ENCODE data around the gene CHD2.
"Not testable (repeated sequence)": the region's sequence is repeated elsewhere in the genome, so short reads cannot be mapped to it uniquely, and the experiment has no call there.

Gene CHD2

DNA sequence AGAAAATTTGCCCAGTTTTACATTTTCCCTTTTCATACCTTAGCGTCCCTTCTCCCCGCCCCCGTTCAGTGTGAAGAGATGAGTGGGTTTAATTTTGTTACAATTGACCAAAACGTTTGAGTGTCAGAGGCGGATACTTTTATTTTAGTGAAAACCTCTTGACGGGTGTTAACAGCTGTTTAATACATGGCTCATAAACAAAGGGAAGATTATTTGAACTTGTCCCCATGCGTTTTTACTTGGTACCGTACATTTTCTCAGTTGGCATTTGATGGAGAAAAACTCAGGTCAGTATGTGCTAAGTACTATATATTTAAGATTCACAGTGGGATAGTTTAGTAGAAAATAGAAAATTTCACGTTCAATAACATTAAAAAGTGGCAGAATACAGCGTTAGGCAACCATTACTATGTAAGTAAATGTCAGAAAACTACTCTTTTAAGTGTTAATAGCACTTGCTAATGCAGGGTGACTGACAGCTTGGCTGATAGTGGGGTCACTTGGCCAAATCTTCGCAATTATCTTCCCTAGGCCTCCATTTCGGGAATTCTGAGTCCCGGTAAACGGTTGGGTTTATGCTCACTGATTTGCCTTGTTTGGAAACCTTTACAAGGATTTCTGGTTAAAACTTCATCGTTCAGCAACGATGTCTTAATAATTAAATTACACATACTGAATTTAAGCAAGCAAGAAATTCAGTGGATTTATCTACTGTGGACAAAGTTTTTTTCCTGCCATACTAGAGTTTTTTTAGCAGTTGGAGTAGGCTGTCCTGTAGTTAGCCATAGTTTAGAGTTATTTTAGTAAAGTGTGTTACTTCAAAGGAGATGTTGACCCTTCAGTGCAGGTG is 4.8 kb downstream of the CHD2 start:
- in situ Hi-C loops (cut with MboI; ENCODE audit: low sequenced_read_pairs), result loop anchor here (5.0 kb wide), 1 partner anchor 103 kb away; no protein-coding TSS in a partner anchor

GRCh38 chr15:92906020-92906419 is 5.9 kb downstream of the CHD2 start:
- in situ Hi-C loops (cut with MboI; ENCODE audit: low sequenced_read_pairs), result loop anchor here (5.0 kb wide), 1 partner anchor 104 kb away; no protein-coding TSS in a partner anchor

DNA sequence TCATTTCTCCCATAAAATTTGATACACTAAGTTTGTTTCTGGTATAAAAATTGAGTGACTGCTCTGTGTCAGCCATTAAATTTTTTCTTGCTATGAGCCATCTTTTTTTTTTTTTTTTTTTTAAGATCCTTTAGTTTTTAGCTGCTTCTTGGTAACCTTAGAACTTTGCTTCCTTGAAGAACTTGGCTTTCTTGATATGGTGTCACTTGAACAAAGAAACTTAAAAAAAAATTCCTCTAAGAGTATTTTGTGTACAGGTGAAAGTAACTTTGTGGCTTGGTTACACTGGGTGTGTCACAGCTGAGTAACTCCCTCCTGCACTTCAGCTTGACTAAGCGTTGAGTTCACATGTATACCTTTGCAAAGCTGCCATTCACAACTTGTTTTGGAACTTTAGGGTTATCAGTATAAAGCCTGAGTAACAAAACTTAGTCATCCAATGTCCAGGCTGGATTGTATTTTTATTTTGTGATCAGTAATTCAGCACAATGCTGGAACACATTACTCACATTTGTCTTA is 6.5 kb downstream of the CHD2 start:
- in situ Hi-C loops (cut with MboI; ENCODE audit: low sequenced_read_pairs), result loop anchor here (5.0 kb wide), 1 partner anchor 104 kb away; no protein-coding TSS in a partner anchor

GRCh38 chr15:92907229-92907628 is 7.1 kb downstream of the CHD2 start:
- in situ Hi-C loops (cut with MboI; ENCODE audit: low sequenced_read_pairs), result loop anchor here (5.0 kb wide), 1 partner anchor 105 kb away; no protein-coding TSS in a partner anchor

DNA sequence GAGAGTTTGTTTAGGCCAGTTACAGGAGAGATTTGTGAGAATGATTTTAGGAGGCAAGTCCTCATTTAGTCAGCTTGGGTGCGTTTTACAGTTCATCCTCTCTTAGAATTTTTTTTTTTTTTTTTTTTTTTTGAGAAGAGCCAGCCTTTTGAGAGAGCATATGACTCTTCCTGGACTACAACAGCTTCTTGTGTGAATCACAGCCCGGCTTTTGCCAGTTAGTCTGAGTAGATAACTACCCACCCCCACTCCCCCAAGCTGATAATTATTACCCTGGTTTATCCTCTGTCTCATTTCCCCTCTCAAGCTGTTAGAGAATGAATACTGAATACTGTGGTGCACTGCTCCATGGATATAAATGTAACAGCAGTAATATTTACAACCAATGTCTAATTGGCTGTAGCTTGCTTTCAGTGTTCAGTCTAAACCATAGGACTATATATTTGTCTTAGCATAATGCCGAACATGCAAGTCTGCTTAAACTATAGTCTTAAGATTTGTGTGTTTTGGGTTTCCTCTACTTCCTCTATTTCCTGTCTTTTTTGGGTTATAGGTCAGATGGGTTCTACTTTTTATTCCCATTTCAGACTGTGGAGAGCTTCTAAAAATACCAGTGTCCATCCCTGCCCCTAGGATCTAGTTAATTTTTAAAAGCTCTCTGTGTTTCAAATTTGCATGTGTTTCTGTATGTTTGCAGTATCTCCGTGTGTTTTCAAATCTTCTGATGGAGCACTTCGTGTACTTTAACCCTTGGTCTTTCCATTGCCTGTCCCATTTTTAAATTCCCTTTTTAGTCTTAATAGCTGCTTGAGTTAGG is 8.0 kb downstream of the CHD2 start:
- in situ Hi-C loops (cut with MboI; ENCODE audit: low sequenced_read_pairs), result loop anchor here (5.0 kb wide), 1 partner anchor 106 kb away; no protein-coding TSS in a partner anchor

- in situ Hi-C loops (cut with MboI; ENCODE audit: low sequenced_read_pairs), result loop anchor here (5.0 kb wide), 1 partner anchor 106 kb away; no protein-coding TSS in a partner anchor
Measured at GRCh38 chr15:92908713-92909057, 8.6 kb downstream of the CHD2 start.

GRCh38 chr15:92909136-92909781 is 9.1 kb downstream of the CHD2 start:
- in situ Hi-C loops (cut with MboI; ENCODE audit: low sequenced_read_pairs), result loop anchor here (5.0 kb wide), 1 partner anchor 107 kb away; no protein-coding TSS in a partner anchor

DNA sequence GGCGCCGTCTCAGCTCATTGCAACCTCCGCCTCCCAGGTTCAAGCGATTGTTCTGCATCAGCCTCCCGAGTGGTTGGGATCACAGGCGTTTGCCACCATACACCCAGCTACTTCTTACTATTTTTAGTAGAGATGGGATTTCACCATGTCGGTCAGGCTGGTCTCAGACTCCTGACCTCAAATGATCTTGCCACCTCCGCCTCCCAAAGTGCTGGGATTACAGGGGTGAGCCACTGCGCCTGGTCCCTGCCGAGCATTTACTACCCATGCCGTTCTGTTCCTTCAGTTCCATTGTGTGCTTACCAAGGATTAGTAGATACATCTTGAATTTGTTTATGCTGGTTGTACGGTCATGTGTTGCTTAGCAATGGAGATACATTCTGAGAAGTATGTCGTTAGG is 10.3 kb downstream of the CHD2 start:
- in situ Hi-C loops (cut with MboI; ENCODE audit: low sequenced_read_pairs), result no loop called here

- in situ Hi-C loops (cut with MboI; ENCODE audit: low sequenced_read_pairs), result no loop called here
Measured at GRCh38 chr15:92914103-92914499, 14.0 kb downstream of the CHD2 start.

GRCh38 chr15:92914768-92915221 is 14.7 kb downstream of the CHD2 start:
- in situ Hi-C loops (cut with MboI; ENCODE audit: low sequenced_read_pairs), result no loop called here

- in situ Hi-C loops (cut with MboI; ENCODE audit: low sequenced_read_pairs), result no loop called here
Measured at GRCh38 chr15:92915766-92916435, 15.8 kb downstream of the CHD2 start.

DNA sequence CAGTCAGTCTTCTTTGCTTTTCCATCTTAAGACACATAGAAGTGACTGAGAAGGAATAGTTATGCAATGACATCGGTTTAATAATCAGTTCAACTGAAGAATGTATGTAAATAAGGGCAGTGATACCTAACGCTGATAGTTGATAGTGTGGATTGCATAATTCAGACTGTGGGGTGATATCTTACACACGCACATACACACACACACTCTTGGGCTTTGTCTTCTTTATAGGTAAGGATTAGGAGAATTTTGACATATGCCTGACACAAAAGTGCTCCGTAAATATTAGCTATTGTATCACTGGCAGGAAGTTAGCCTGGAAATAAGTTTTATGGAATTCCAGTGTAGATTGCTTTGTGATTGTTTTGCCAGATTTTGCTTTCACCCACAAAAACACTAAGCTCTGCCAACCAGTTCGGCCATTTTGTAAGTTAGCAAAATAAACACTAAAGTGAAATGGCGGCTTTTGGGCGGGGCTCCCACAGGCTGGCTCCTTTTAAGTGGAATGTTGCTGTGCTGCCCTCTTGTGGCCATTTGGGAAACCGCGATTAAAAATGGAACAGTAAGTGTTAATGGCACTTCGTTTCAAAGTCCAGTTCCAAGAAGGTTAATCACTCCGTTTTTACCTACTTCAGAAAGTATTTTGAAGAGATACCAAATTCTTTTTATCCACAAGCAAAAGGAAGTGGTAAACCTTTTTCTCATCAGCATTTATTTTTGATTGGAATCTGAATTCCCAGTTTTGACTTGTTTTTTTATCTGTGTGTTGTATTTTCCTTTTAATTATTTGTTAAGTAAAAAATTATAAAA is 17.7 kb downstream of the CHD2 start:
- in situ Hi-C loops (cut with MboI; ENCODE audit: low sequenced_read_pairs), result no loop called here

DNA sequence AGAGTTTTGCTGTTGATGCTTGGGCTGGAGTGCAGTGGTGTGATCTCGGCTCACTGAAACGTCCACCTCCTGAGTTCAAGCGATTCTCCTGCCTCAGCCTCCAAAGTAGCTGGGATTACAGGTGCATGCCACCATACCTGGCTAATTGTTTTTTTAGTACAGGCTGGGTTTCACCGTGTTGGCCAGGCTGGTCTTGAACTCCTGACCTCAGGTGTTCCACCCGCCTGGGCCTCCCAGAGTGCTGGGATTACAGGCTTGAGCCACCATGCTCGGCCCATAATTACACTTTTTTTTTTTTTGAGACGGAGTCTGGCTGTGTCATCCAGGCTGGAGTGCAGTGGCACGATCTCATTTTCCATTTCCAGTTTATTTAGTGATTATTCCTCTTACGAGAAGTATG is 18.8 kb downstream of the CHD2 start:
- in situ Hi-C loops (cut with MboI; ENCODE audit: low sequenced_read_pairs), result not testable (repeated sequence)

- in situ Hi-C loops (cut with MboI; ENCODE audit: low sequenced_read_pairs), result no loop called here
Measured at GRCh38 chr15:92920595-92921161, 20.6 kb downstream of the CHD2 start.

GRCh38 chr15:92921215-92922131 is 21.3 kb downstream of the CHD2 start:
- in situ Hi-C loops (cut with MboI; ENCODE audit: low sequenced_read_pairs), result no loop called here

- in situ Hi-C loops (cut with MboI; ENCODE audit: low sequenced_read_pairs), result no loop called here
Measured at GRCh38 chr15:92922418-92923002, 22.4 kb downstream of the CHD2 start.

DNA sequence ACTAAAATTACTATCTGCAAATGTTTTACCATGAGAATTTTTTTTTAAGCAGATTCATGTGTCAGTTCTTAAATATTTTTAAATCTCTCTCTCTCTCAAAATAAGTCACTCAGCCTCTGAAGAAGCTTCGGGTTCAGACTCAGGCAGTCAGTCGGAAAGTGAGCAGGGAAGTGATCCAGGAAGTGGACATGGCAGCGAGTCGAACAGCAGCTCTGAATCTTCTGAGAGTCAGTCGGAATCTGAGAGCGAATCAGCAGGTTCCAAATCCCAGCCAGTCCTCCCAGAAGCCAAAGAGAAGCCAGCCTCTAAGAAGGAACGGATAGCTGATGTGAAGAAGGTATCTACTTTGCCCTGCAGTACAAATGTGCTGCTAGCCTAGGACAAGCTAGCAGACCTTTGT is 24.1 kb downstream of the CHD2 start:
- in situ Hi-C loops (cut with MboI; ENCODE audit: low sequenced_read_pairs), result no loop called here

DNA sequence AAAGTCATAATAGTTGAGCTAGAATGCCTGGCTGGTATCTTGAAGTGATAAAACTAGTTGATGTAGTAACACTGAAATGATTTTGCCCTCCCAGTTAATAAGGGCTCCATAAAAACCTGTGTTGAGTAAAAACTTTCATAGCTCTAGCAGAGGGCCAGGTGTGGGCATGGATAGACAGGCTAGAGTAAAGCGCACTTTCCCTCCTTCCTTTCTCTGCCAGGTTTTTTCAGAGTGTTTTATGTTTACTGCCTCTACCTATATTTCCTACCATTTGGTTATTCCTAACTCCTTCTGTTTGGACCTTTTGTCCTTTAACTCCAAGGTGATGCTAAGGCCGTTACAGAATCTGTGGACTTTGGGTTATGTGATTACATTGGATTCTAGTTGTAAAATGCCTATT is 25.3 kb downstream of the CHD2 start:
- in situ Hi-C loops (cut with MboI; ENCODE audit: low sequenced_read_pairs), result no loop called here
